ENCODE data around the gene PRKG1.
"Not testable (repeated sequence)": the region's sequence is repeated elsewhere in the genome, so short reads cannot be mapped to it uniquely, and the experiment has no call there.

Gene PRKG1

GRCh38 chr10:52185256-52185655, 1111.0 kb downstream of the PRKG1 start:
- DNase-seq (ENCODE audit: low read depth in 2 of 3, low spot score in 2 of 3): no peak

GRCh38 chr10:52187521-52188258, 1113.4 kb downstream of the PRKG1 start:
- no peak for DNase-seq (ENCODE audit: low read depth in 2 of 3, low spot score in 2 of 3)

GRCh38 chr10:52191049-52191448, 1116.8 kb downstream of the PRKG1 start:
- no peak for DNase-seq (ENCODE audit: low read depth in 2 of 3, low spot score in 2 of 3)

GRCh38 chr10:52194191-52194590, 1119.9 kb downstream of the PRKG1 start:
- DNase-seq (ENCODE audit: low read depth in 2 of 3, low spot score in 2 of 3): no peak

- DNase-seq (ENCODE audit: low read depth in 2 of 3, low spot score in 2 of 3): no peak
These were observed 1120.4 kb downstream of the PRKG1 start for GRCh38 chr10:52194716-52195115.

- DNase-seq (ENCODE audit: low read depth in 2 of 3, low spot score in 2 of 3): no peak
These were observed 1122.8 kb downstream of the PRKG1 start for GRCh38 chr10:52197098-52197497.

- DNase-seq (ENCODE audit: low read depth in 2 of 3, low spot score in 2 of 3): no peak
These were observed 1124.3 kb downstream of the PRKG1 start for GRCh38 chr10:52198540-52198939.

GRCh38 chr10:52204906-52205305, 1130.6 kb downstream of the PRKG1 start:
- DNase-seq (ENCODE audit: low read depth in 2 of 3, low spot score in 2 of 3): not testable (repeated sequence)

- no peak for DNase-seq (ENCODE audit: low read depth in 2 of 3, low spot score in 2 of 3)
These were observed 1134.1 kb downstream of the PRKG1 start for GRCh38 chr10:52208365-52208764.

- DNase-seq (ENCODE audit: low read depth in 2 of 3, low spot score in 2 of 3): no peak
These were observed 1135.9 kb downstream of the PRKG1 start for GRCh38 chr10:52210161-52210560.

GRCh38 chr10:52212062-52212461, 1137.8 kb downstream of the PRKG1 start:
- no peak for DNase-seq (ENCODE audit: low read depth in 2 of 3, low spot score in 2 of 3)

GRCh38 chr10:52212802-52213201, 1138.5 kb downstream of the PRKG1 start:
- no peak for DNase-seq (ENCODE audit: low read depth in 2 of 3, low spot score in 2 of 3)

GRCh38 chr10:52213321-52213752, 1139.0 kb downstream of the PRKG1 start:
- no peak for DNase-seq (ENCODE audit: low read depth in 2 of 3, low spot score in 2 of 3)

GRCh38 chr10:52215745-52216361, 1141.6 kb downstream of the PRKG1 start:
- DNase-seq (ENCODE audit: low read depth in 2 of 3, low spot score in 2 of 3): no peak

- DNase-seq (ENCODE audit: low read depth in 2 of 3, low spot score in 2 of 3): no peak
These were observed 1142.6 kb downstream of the PRKG1 start for GRCh38 chr10:52216852-52217251.

GRCh38 chr10:52217531-52217930, 1143.2 kb downstream of the PRKG1 start:
- no peak for DNase-seq (ENCODE audit: low read depth in 2 of 3, low spot score in 2 of 3)

- DNase-seq (ENCODE audit: low read depth in 2 of 3, low spot score in 2 of 3): no peak
These were observed 1146.7 kb downstream of the PRKG1 start for GRCh38 chr10:52220947-52221346.

- no peak for DNase-seq (ENCODE audit: low read depth in 2 of 3, low spot score in 2 of 3)
These were observed 1147.6 kb downstream of the PRKG1 start for GRCh38 chr10:52221923-52222322.

- DNase-seq (ENCODE audit: low read depth in 2 of 3, low spot score in 2 of 3): no peak
These were observed 1152.0 kb downstream of the PRKG1 start for GRCh38 chr10:52226197-52226847.

- no peak for DNase-seq (ENCODE audit: low read depth in 2 of 3, low spot score in 2 of 3)
These were observed 1154.3 kb downstream of the PRKG1 start for GRCh38 chr10:52228556-52228955.

GRCh38 chr10:52229291-52229931, 1155.1 kb downstream of the PRKG1 start:
- no peak for DNase-seq (ENCODE audit: low read depth in 2 of 3, low spot score in 2 of 3)
